ACC112 (cell line): ENCODE data around the gene SHB.

Source experiments
- H2AFZ ChIP-seq: fragments of 200-600 bp; sonication (generic); one replicate; pipeline ENCODE4 v1.6.0; 2017; ENCODE audit warnings: antibody characterized with exemption, low read length; ENCODE audit not compliant: unreplicated experiment
- H3K27ac ChIP-seq: fragments of 200-600 bp; sonication (generic); 2 replicates; pipeline ENCODE4 v1.5.1; 2014; ENCODE audit warnings: low read depth, mild to moderate bottlenecking, antibody characterized with exemption, low read length, moderate library complexity
- H3K27me3 ChIP-seq: fragments of 200-600 bp; sonication (generic); 2 replicates; pipeline ENCODE4 v1.6.1; 2014; ENCODE audit warnings: mild to moderate bottlenecking, antibody characterized with exemption, low read length, moderate library complexity, mixed read lengths; ENCODE audit not compliant: insufficient read depth
- H3K36me3 ChIP-seq: fragments of 200-600 bp; sonication (generic); 2 replicates; pipeline ENCODE4 v1.6.1; 2016; ENCODE audit warnings: mild to moderate bottlenecking, antibody characterized with exemption, low read length, moderate library complexity, mixed read lengths; ENCODE audit not compliant: insufficient read depth
- H3K4me1 ChIP-seq: fragments of 200-600 bp; sonication (generic); one replicate; pipeline ENCODE4 v1.6.1; 2016; ENCODE audit warnings: low read length, mixed read lengths; ENCODE audit not compliant: insufficient read depth, unreplicated experiment, control insufficient read depth
- H3K4me3 ChIP-seq: fragments of 200-600 bp; sonication (generic); 2 replicates; pipeline ENCODE4 v1.5.1; 2014; ENCODE audit warnings: mild to moderate bottlenecking, low read depth, low read length
- H3K79me2 ChIP-seq: fragments of 200-600 bp; sonication (generic); one replicate; pipeline ENCODE4 v1.6.0; 2016; ENCODE audit warnings: low read length; ENCODE audit not compliant: control insufficient read depth, unreplicated experiment, insufficient read depth

The SHB gene

DNA sequence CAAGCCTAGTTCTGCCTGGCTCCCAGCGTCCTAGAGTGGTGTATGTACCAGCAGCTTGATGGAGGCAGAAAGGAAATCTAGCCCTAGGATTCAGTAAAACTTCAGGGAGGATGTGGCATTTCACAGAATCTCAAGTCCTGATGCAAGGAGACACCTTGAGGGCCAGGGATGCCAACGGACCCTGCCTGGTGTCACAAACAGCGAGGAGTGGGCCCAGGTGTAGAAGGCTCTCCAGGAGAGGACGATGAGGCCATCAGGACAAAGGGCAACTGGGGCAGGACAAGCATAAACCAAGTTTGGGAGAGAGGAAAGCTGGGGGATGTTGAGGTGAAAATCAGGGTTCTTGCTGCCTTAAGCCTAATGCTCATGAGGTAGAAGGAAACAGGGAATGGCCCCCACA lies 83.0 kb downstream of the SHB start:
- peaks cover 14% of the 10 kb centered on the region for H3K4me1 ChIP-seq
- no peaks in the 10 kb centered on the region for H3K27me3 ChIP-seq
- H3K36me3 ChIP-seq = no peaks in the 10 kb centered on the region
- no peak overlapping the region for H3K4me3 ChIP-seq
- H3K79me2 ChIP-seq = peaks cover 35% of the 10 kb centered on the region
- no peak overlapping the region for H2AFZ ChIP-seq
- no peak overlapping the region for H3K27ac ChIP-seq

DNA sequence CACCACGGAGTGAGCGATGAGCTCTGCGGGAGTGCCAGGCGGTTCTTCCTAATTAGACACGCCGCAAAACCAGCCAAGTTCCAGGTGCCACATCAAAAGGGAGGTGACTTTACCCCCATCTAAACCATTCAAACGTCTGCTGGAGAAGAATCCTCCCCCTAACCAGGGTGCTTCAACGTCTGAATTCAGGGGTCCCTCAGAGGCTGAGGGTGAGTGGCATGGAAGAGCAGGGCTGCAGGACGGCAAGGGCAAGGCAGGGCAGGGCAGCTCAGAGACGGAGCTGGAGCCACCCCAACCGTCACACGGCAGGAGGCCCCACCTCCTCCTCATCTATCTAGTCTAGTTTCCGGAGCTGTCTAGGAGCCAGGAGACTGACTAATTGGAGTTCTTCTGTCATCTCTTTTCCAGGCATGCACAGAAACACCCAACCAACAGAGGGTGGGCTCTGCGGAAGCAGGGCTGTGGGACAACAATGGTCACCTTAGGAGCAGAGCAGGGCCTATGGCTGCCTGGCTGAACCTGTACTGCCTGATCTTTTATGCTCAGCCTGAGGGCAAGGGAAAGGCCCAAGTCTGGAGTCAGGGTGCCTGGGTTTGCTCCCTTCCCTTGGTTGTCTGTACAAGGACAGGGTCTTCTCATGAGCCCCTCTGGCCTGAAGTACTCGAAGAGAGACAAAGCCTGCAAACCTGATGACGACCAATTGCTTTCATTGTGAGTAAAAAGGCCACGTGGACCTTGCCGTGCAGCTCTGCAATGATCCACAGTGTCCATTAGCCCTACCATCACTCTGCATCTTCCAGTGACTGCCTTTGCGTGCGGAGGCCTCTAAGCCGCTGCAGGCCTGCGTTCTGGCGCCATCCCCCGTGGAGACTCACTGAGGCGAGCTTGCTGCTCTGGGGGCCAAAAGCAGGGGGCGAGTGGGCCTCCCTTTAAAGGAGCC lies 84.1 kb downstream of the SHB start:
- H3K36me3 ChIP-seq = no peaks in the 10 kb centered on the region
- H3K27me3 ChIP-seq = no peaks in the 10 kb centered on the region
- peaks cover 14% of the 10 kb centered on the region for H3K4me1 ChIP-seq
- H2AFZ ChIP-seq = no peak overlapping the region
- peak overlapping the region; percentile 32; the same call in 1 of the 2 replicates for H3K27ac ChIP-seq
- peaks cover 35% of the 10 kb centered on the region for H3K79me2 ChIP-seq
- no peak overlapping the region for H3K4me3 ChIP-seq

DNA sequence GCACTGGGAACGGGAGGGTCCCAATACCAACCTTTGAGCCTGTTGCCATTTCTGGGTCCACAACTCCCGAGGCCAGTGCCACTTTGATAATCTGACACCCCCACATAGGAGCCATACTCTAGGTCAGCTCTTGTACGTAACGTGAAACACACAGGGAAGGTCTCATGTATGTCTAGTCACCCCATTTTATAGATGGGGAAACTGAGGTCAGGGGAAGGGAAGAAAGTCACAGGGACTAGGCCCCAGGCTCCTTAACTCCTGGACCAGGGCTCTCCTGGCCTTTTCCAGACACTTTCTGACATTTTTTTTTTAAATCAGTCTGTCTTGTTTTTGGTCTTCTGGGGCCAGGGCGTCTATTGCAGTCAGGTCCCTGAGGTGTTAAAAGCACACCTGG lies 84.8 kb downstream of the SHB start:
- Histone ChIP-seq H3K4me3 (no peak overlapping the region), H3K27ac (no peak overlapping the region), H2AFZ (no peak overlapping the region), H3K79me2 (peaks cover 35% of the 10 kb centered on the region), H3K36me3 (no peaks in the 10 kb centered on the region), H3K4me1 (peaks cover 14% of the 10 kb centered on the region), H3K27me3 (no peaks in the 10 kb centered on the region)

DNA sequence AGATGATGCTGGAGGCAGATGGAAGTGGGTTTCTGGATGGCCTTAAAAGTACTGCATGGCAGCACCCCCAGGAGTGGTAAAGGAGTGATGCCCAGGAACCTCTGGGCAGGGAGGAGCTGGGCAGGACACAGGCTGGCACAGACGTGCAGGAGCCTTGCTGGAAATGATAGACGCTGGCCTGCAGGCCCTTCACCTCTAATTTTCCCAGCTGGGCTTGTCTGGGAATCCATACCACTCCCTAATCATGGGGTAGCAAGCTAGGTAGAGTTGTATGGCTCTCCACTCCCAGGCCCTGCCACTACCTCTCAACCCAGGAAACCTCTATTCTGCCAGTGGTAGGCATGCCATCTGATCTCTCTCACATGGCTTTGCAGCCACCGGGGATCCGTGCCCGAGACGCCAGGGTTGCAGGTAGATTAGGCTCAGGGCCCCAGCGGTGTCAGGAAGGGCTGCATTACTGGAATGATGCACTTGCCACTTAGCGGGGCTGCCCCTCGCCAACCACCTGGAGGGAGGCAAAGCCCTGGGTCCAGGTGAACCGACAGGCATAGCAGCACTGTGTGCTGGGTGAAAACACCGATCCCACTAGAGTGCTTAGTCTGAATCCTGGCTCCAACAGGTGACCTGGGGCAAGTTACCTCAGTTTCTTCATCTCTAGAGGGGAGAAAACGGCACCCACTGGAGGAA lies 85.5 kb downstream of the SHB start:
- Histone ChIP-seq H3K27ac (no peak overlapping the region), H3K4me3 (no peak overlapping the region), H2AFZ (no peak overlapping the region), H3K79me2 (peaks cover 33% of the 10 kb centered on the region), H3K36me3 (no peaks in the 10 kb centered on the region), H3K27me3 (no peaks in the 10 kb centered on the region), H3K4me1 (peaks cover 14% of the 10 kb centered on the region)

DNA sequence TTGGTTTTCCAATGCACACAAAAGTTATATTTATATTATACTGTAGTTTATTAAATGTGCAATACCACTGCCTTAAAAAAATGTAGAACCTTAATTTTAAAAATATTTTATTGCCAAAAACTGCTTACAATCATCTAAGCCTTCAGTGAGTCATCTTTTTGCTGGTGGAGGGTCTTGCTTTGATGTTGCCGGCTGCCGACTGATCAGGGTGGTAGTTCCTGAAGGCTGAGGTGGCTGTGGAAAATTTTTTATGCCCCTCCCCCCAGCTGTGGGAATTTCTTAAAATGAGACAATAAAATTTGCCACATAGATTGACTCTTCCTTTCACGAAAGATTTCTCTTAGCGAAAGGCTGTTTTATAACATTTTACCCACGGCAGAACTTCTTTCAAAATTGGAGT lies 89.2 kb downstream of the SHB start:
- H3K36me3 ChIP-seq = no peaks in the 10 kb centered on the region
- peaks cover 24% of the 10 kb centered on the region for H3K79me2 ChIP-seq

DNA sequence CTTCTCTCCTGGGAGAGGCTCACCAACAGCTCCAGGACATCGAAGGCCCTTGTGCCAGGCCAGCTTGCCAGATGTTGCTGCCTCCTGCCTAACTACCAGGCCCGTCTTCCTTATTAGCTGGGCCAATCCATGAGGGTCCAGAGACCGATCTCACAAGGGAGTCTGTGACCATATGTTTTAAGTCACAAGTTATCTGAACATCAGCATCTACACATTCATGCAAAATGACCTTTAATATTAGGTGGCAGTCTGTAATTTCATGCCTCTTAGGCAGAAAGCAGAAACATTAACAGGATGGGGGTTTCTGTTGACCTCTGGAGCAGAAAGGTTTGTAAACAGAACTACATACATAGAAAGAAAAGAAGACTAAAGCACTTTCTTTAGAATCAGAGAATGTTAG lies 90.0 kb downstream of the SHB start:
- no peaks in the 10 kb centered on the region for H3K27me3 ChIP-seq
- H3K4me3 ChIP-seq = no peak overlapping the region
- H3K27ac ChIP-seq = no peak overlapping the region

More for the DNA sequence above, 89.2 kb downstream of the SHB start:
- Histone ChIP-seq H2AFZ (no peak overlapping the region), H3K27me3 (no peaks in the 10 kb centered on the region), H3K4me3 (no peak overlapping the region), H3K27ac (no peak overlapping the region), H3K4me1 (peaks cover 17% of the 10 kb centered on the region)

DNA sequence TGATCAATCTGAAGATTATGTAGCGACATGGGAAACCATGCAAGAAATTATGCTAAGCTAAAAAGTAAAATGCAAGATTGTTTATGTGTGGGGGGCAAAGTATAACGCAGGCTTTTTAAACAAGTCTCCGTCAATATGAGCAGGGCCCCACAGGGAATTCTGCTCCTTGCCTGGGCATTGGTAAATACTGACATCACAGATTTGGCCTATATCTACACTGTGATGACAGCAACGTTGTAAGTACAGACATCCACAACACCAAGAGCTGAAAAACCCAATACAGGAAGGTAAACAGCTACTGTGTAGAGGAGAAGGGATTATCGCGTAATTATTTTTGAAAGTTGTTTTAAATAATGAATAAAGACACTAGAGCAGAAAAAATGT lies 90.6 kb downstream of the SHB start:
- Histone ChIP-seq H3K27ac (no peak overlapping the region), H3K79me2 (peaks cover 10% of the 10 kb centered on the region), H3K27me3 (no peaks in the 10 kb centered on the region), H2AFZ (no peak overlapping the region), H3K4me3 (no peak overlapping the region), H3K36me3 (no peaks in the 10 kb centered on the region), H3K4me1 (peaks cover 12% of the 10 kb centered on the region)

More for the DNA sequence above, 90.0 kb downstream of the SHB start:
- H2AFZ ChIP-seq = no peak overlapping the region
- no peaks in the 10 kb centered on the region for H3K36me3 ChIP-seq
- peaks cover 12% of the 10 kb centered on the region for H3K4me1 ChIP-seq
- H3K79me2 ChIP-seq = peaks cover 15% of the 10 kb centered on the region

DNA sequence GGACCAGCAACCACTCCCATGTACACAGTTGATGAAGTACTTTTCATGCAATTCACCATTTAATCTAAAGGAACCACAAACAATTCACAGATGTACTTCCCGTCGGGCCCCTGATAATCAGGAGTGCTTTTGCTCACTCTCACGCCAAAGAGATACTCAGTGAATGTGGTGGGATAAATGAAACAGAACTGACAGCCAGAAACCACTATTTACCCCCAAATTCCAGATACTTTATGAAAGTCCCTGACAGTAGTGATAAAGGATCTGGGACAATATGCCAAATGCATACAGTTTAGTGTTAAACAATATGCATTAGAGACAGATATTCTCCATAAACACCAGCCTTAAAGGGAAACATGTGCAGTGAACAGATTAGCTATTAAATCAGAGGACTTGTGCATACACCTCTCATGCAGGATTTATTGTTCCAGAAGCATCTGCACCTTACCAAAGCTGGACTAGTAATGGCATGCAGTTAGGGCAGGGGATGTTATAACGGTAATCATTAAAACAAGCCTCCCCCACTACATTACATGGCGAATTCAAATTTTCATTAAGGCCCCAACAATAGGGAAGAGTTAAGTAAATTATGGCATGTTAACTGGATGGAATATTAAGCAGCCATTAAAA lies 91.1 kb downstream of the SHB start:
- no peaks in the 10 kb centered on the region for H3K27me3 ChIP-seq
- peaks cover 5% of the 10 kb centered on the region for H3K79me2 ChIP-seq
- H3K4me1 ChIP-seq = peaks cover 12% of the 10 kb centered on the region
- H3K4me3 ChIP-seq = no peak overlapping the region
- H3K27ac ChIP-seq = no peak overlapping the region
- H2AFZ ChIP-seq = no peak overlapping the region
- no peaks in the 10 kb centered on the region for H3K36me3 ChIP-seq

DNA sequence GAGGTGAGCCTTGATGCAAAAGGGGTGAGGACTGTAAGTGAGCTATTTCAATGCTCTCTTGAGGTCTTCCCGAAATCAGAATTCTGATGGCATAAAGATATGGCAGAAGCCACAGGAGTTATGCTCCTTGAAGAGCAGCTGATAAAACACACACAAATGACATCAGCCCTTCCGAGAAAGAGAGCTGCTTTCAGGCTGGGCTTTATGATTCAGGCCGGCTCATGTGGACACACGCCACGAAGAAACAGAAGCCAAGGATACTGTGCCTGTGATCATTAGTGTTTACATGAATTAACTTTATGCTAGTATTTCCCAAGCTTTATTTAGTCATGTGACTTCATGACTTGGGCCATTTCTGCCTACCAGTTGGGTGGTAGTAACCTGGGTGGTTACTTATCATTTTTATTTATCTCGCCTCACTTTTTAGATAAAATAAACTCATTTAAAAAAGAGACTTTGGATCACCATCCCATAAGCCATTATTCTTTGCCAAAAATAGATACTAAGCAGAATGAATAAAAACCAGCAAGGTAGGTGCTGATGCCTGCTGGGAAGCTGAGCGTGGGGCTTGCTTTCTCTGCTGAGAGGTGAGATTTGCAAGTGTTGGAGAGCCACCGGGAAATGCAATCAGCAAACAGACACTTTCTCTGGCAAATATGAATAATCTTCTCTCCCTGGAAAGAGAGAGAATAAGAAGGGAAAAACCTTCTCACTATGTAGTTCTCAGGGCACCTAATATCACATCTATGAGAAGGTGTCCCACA lies 92.1 kb downstream of the SHB start:
- Histone ChIP-seq H3K27ac (peak overlapping the region; percentile 42; the same call in 1 of the 2 replicates), H3K79me2 (peaks cover 4% of the 10 kb centered on the region), H3K36me3 (no peaks in the 10 kb centered on the region)

DNA sequence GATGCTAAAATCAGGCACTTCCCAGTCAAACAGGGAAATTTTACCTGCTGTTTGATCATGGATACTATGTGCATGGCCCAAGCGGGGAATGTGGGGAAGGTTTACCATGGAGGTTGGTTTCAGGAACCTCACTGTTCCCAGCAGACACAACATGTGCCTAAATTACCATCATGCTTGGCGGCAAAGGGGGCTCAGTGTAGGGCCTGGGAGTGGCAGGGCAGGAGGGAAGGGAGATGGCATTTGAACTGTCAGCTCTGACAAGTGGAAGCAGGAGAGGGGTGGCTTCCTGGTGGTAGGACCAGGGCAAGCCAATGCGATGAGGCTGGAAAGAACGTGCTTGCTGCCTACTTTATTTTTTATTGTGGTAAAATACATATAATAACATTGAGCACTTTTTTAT lies 93.4 kb downstream of the SHB start:
- no peak overlapping the region for H3K4me3 ChIP-seq
- peaks cover 7% of the 10 kb centered on the region for H3K79me2 ChIP-seq
- H3K27ac ChIP-seq = no peak overlapping the region
- H3K4me1 ChIP-seq = peaks cover 27% of the 10 kb centered on the region
- no peaks in the 10 kb centered on the region for H3K36me3 ChIP-seq
- H3K27me3 ChIP-seq = no peaks in the 10 kb centered on the region
- no peak overlapping the region for H2AFZ ChIP-seq

More for the DNA sequence above, 92.1 kb downstream of the SHB start:
- H3K4me3 ChIP-seq = no peak overlapping the region
- no peaks in the 10 kb centered on the region for H3K27me3 ChIP-seq
- no peak overlapping the region for H2AFZ ChIP-seq
- H3K4me1 ChIP-seq = peaks cover 20% of the 10 kb centered on the region
